Sciatic nerve (tissue), 2 donors: Measurements from ENCODE around the gene KPNA4. TPM values are rescaled to one million over a fixed set of nuclear protein-coding genes. Genes with fewer than 3 reads are reported as not detected.
"Not testable (repeated sequence)": the region's sequence is repeated elsewhere in the genome, so short reads cannot be mapped to it uniquely, and the experiment has no call there.

Experiments used
- ATAC-seq: fragments of 200-7000 bp; cut with Tn5 transposase; one replicate; pipeline ENCODE4 v1.9.1; 2020; ENCODE audit warnings: mild to moderate bottlenecking, moderate library complexity
- DNase-seq: peaks from one replicate; pipeline ENCODE4 v3.0.0-alpha.2; 2020; ENCODE audit warnings: low spot score
- intact Hi-C: fragments of 100-400 bp; cut with DNase I; formaldehyde crosslinking; loops from one replicate; pipeline ENCODE4 v1.14.2; 2022
- total RNA-seq: library from RNA; stranded (reverse); fragmentation: NEBNext Ultra II Directional; extraction: Animal tissue kit (Norgen Biotek cat#: 25700); gene quantifications from one replicate; pipeline ENCODE4 v1.2.1, GENCODE V29; 2021
- donor health status: DM: no; HTN: no; CAD: no.
- donor health status: DM: no; HTN: no; CAD: no.

KPNA4 gene
- total RNA-seq, 1 donor from 2014 or later = 62.0 TPM

- DNase-seq (no peak), ATAC-seq (no peak)
- intact Hi-C loops = no loop called here
Observed at GRCh38 chr3:160574636-160575035, 9.3 kb upstream of the KPNA4 start.

GRCh38 chr3:160573955-160574525 lies 8.7 kb upstream of the KPNA4 start:
- ATAC-seq, DNase-seq, intact Hi-C loops: not testable (repeated sequence)

- intact Hi-C loops = no loop called here
- DNase-seq = no peak
- no peak for ATAC-seq
Observed at GRCh38 chr3:160569894-160570652, 4.7 kb upstream of the KPNA4 start.

GRCh38 chr3:160568989-160569388 lies 3.6 kb upstream of the KPNA4 start:
- no peak for DNase-seq

GRCh38 chr3:160567774-160568173 lies 2.4 kb upstream of the KPNA4 start:
- DNase-seq (no peak), ATAC-seq (no peak)
- intact Hi-C loops = no loop called here

More at GRCh38 chr3:160568989-160569388, 3.6 kb upstream of the KPNA4 start:
- intact Hi-C loops = no loop called here
- no peak for ATAC-seq

GRCh38 chr3:160566499-160566898 lies 1.1 kb upstream of the KPNA4 start:
- intact Hi-C loops = no loop called here

GRCh38 chr3:160564949-160565441 lies 376 bp downstream of the KPNA4 start:
- intact Hi-C loops = no loop called here
- no peak for DNase-seq
- ATAC-seq = peak; percentile 73

More at GRCh38 chr3:160566499-160566898, 1.1 kb upstream of the KPNA4 start:
- no peak for ATAC-seq
- no peak for DNase-seq

- DNase-seq = peak; percentile 70
- no peak for ATAC-seq
- intact Hi-C loops = no loop called here
Observed at GRCh38 chr3:160564258-160564911, 986 bp downstream of the KPNA4 start.

GRCh38 chr3:160562952-160563351 lies 2.4 kb downstream of the KPNA4 start:
- DNase-seq (no peak), ATAC-seq (no peak)
- intact Hi-C loops = no loop called here

GRCh38 chr3:160557571-160557970 lies 7.8 kb downstream of the KPNA4 start:
- ATAC-seq (no peak), DNase-seq (no peak)
- intact Hi-C loops = no loop called here

GRCh38 chr3:160556141-160556540 lies 9.2 kb downstream of the KPNA4 start:
- intact Hi-C loops = no loop called here
- DNase-seq (no peak), ATAC-seq (no peak)

- intact Hi-C loops = no loop called here
- ATAC-seq (no peak), DNase-seq (no peak)
Observed at GRCh38 chr3:160554980-160555379, 10.4 kb downstream of the KPNA4 start.

- no peak for ATAC-seq
- intact Hi-C loops = no loop called here
- no peak for DNase-seq
Observed at GRCh38 chr3:160553827-160554226, 11.5 kb downstream of the KPNA4 start.

GRCh38 chr3:160546727-160547126 lies 18.6 kb downstream of the KPNA4 start:
- DNase-seq = no peak
- intact Hi-C loops = no loop called here
- no peak for ATAC-seq

- ATAC-seq (no peak), DNase-seq (no peak)
- intact Hi-C loops = no loop called here
Observed at GRCh38 chr3:160545504-160545871, 19.9 kb downstream of the KPNA4 start.

- ATAC-seq (no peak), DNase-seq (no peak)
- intact Hi-C loops = no loop called here
Observed at GRCh38 chr3:160544844-160545503, 20.4 kb downstream of the KPNA4 start.

GRCh38 chr3:160540551-160540950 lies 24.8 kb downstream of the KPNA4 start:
- no peak for DNase-seq
- intact Hi-C loops = no loop called here
- no peak for ATAC-seq

GRCh38 chr3:160538895-160539294 lies 26.5 kb downstream of the KPNA4 start:
- intact Hi-C loops = no loop called here
- ATAC-seq (no peak), DNase-seq (no peak)

GRCh38 chr3:160537729-160538128 lies 27.6 kb downstream of the KPNA4 start:
- intact Hi-C loops = no loop called here
- DNase-seq (no peak), ATAC-seq (no peak)

GRCh38 chr3:160532371-160532770 lies 33.0 kb downstream of the KPNA4 start:
- ATAC-seq = no peak
- DNase-seq = no peak
- intact Hi-C loops = no loop called here
